Progenitor cell of endocrine pancreas (in vitro differentiated cells): ENCODE measurements around the gene TET2. TPM values are rescaled to one million over a fixed set of nuclear protein-coding genes. Genes with fewer than 3 reads are reported as not detected.
A peak's percentile ranks its signal among the peaks of the same experiment; 100 is the strongest.

Source experiments
- DNase-seq: peaks from one replicate; pipeline ENCODE4 v3.0.0; 2021; ENCODE audit warnings: low spot score; ENCODE audit not compliant: unreplicated experiment
- H3K27ac Mint-ChIP-seq: 2 replicates; pipeline ENCODE4 v1.8.0; 2021; ENCODE audit warnings: mild to moderate bottlenecking, moderate library complexity, mixed read lengths
- H3K27me3 Mint-ChIP-seq: 2 replicates; pipeline ENCODE4 v1.8.0; 2021; ENCODE audit warnings: mixed read lengths
- H3K36me3 Mint-ChIP-seq: 2 replicates; pipeline ENCODE4 v1.8.0; 2022; ENCODE audit warnings: mixed read lengths; ENCODE audit not compliant: insufficient read depth
- H3K4me1 Mint-ChIP-seq: 2 replicates; pipeline ENCODE4 v1.8.0; 2021; ENCODE audit warnings: low read depth, mixed read lengths
- H3K4me3 Mint-ChIP-seq: 2 replicates; pipeline ENCODE4 v1.8.0; 2021; ENCODE audit warnings: low read depth, mild to moderate bottlenecking, moderate library complexity, mixed read lengths
- H3K9me3 Mint-ChIP-seq: 2 replicates; pipeline ENCODE4 v1.8.0; 2021; ENCODE audit warnings: low read depth, mixed read lengths
- CTCF ChIP-seq: fragments of 200-600 bp; sonication (generic); IDR thresholded peaks from one replicate; pipeline ENCODE4 v1.5.0; 2021; ENCODE audit warnings: antibody characterized with exemption, mild to moderate bottlenecking; ENCODE audit not compliant: unreplicated experiment
- total RNA-seq: library from RNA; stranded (reverse); gene quantifications from 2 replicates; pipeline ENCODE4 v1.2.1, GENCODE V29; 2021

TET2 gene
- total RNA-seq, 1 donor from 2014 or later: 37.2 TPM

GRCh38 chr4:105140684-105141490, 5.8 kb upstream of the TET2 start:
- peaks cover 17% of the 10 kb centered on the region for H3K27me3 Mint-ChIP-seq
- no peak overlapping the region for H3K4me3 Mint-ChIP-seq
- DNase-seq: no peak
- no peaks in the 10 kb centered on the region for H3K36me3 Mint-ChIP-seq
- no peak overlapping the region for H3K27ac Mint-ChIP-seq
- H3K4me1 Mint-ChIP-seq: peaks cover 13% of the 10 kb centered on the region
- TF ChIP-seq CTCF: peak; percentile 67
- H3K9me3 Mint-ChIP-seq: no peaks in the 10 kb centered on the region

- TF ChIP-seq CTCF: no peak
- peak overlapping the region; percentile 93 for H3K4me3 Mint-ChIP-seq
- peak overlapping the region; percentile 97 for H3K27ac Mint-ChIP-seq
- no peaks in the 10 kb centered on the region for H3K9me3 Mint-ChIP-seq
- H3K4me1 Mint-ChIP-seq: peaks cover 29% of the 10 kb centered on the region
- no peaks in the 10 kb centered on the region for H3K36me3 Mint-ChIP-seq
- no peak for DNase-seq
- peaks cover 17% of the 10 kb centered on the region for H3K27me3 Mint-ChIP-seq
Measured at GRCh38 chr4:105145156-105145902, 1.3 kb upstream of the TET2 start.

- TF ChIP-seq CTCF: no peak
- Mint-ChIP-seq H3K27ac (peak overlapping the region; percentile 97), H3K27me3 (peaks cover 17% of the 10 kb centered on the region), H3K9me3 (no peaks in the 10 kb centered on the region), H3K4me3 (peak overlapping the region; percentile 93), H3K36me3 (no peaks in the 10 kb centered on the region), H3K4me1 (peaks cover 29% of the 10 kb centered on the region)
- DNase-seq: no peak
Measured at GRCh38 chr4:105145903-105146275, 787 bp upstream of the TET2 start.

GRCh38 chr4:105147016-105147552, 408 bp downstream of the TET2 start:
- TF ChIP-seq CTCF: no peak
- Mint-ChIP-seq H3K27me3 (peaks cover 17% of the 10 kb centered on the region), H3K4me1 (peaks cover 29% of the 10 kb centered on the region), H3K27ac (peak overlapping the region; percentile 100), H3K9me3 (no peaks in the 10 kb centered on the region), H3K36me3 (no peaks in the 10 kb centered on the region), H3K4me3 (peak overlapping the region; percentile 93)
- no peak for DNase-seq

GRCh38 chr4:105147553-105148161, 981 bp downstream of the TET2 start:
- H3K4me1 Mint-ChIP-seq: peaks cover 29% of the 10 kb centered on the region
- peak overlapping the region; percentile 93 for H3K4me3 Mint-ChIP-seq
- no peak for TF ChIP-seq CTCF
- peaks cover 17% of the 10 kb centered on the region for H3K27me3 Mint-ChIP-seq
- peak overlapping the region; percentile 100 for H3K27ac Mint-ChIP-seq
- no peak for DNase-seq
- no peaks in the 10 kb centered on the region for H3K9me3 Mint-ChIP-seq
- no peaks in the 10 kb centered on the region for H3K36me3 Mint-ChIP-seq
